ENCODE results near the gene CHRNB4.

Gene CHRNB4

GRCh38 chr15:78658823-78659222 is 17.8 kb upstream of the CHRNB4 start:
- TF ChIP-seq CTCF (IDR thresholded peaks at IDR 0.05; ENCODE audit: control insufficient read depth, extremely low read depth, insufficient read depth), result no peak
- DNase-seq (ENCODE audit: low read depth), result no peak
- H3K4me3 ChIP-seq (ENCODE audit: low read depth, low read length), result no peak overlapping the region

GRCh38 chr15:78654272-78654671 is 13.3 kb upstream of the CHRNB4 start:
- no peak for DNase-seq (ENCODE audit: low read depth)
- no peak for TF ChIP-seq CTCF (IDR thresholded peaks at IDR 0.05; ENCODE audit: control insufficient read depth, extremely low read depth, insufficient read depth)

GRCh38 chr15:78651930-78652615 is 11.1 kb upstream of the CHRNB4 start:
- TF ChIP-seq CTCF (IDR thresholded peaks at IDR 0.05; ENCODE audit: control insufficient read depth, extremely low read depth, insufficient read depth), result no peak
- DNase-seq (ENCODE audit: low read depth), result no peak
- no peak overlapping the region for H3K4me3 ChIP-seq (ENCODE audit: low read depth, low read length)

More at GRCh38 chr15:78654272-78654671, 13.3 kb upstream of the CHRNB4 start:
- no peak overlapping the region for H3K4me3 ChIP-seq (ENCODE audit: low read depth, low read length)

GRCh38 chr15:78651007-78651406 is 10.0 kb upstream of the CHRNB4 start:
- no peak for DNase-seq (ENCODE audit: low read depth)
- TF ChIP-seq CTCF (IDR thresholded peaks at IDR 0.05; ENCODE audit: control insufficient read depth, extremely low read depth, insufficient read depth), result no peak

GRCh38 chr15:78650022-78650421 is 9.0 kb upstream of the CHRNB4 start:
- no peak for DNase-seq (ENCODE audit: low read depth)
- no peak overlapping the region for H3K4me3 ChIP-seq (ENCODE audit: low read depth, low read length)
- TF ChIP-seq CTCF (IDR thresholded peaks at IDR 0.05; ENCODE audit: control insufficient read depth, extremely low read depth, insufficient read depth), result no peak

More at GRCh38 chr15:78651007-78651406, 10.0 kb upstream of the CHRNB4 start:
- H3K4me3 ChIP-seq (ENCODE audit: low read depth, low read length), result no peak overlapping the region

GRCh38 chr15:78645009-78645408 is 4.0 kb upstream of the CHRNB4 start:
- TF ChIP-seq CTCF (IDR thresholded peaks at IDR 0.05; ENCODE audit: control insufficient read depth, extremely low read depth, insufficient read depth), result no peak
- DNase-seq (ENCODE audit: low read depth), result no peak
- no peak overlapping the region for H3K4me3 ChIP-seq (ENCODE audit: low read depth, low read length)

GRCh38 chr15:78642331-78642730 is 1.3 kb upstream of the CHRNB4 start:
- no peak for TF ChIP-seq CTCF (IDR thresholded peaks at IDR 0.05; ENCODE audit: control insufficient read depth, extremely low read depth, insufficient read depth)
- DNase-seq (ENCODE audit: low read depth), result no peak
- H3K4me3 ChIP-seq (ENCODE audit: low read depth, low read length), result no peak overlapping the region
